ENCODE results near the gene ELOVL3. TPM values are rescaled to one million over a fixed set of nuclear protein-coding genes. Genes with fewer than 3 reads are reported as not detected.
A peak's percentile ranks its signal among the peaks of the same experiment; 100 is the strongest.

The ELOVL3 gene
- total and polyA plus RNA-seq, 2 of the 13 experiments (the other 11 are each of a cell fraction or from before 2014, with no cell fraction given): 0.58 to 0.69 TPM

GRCh38 chr10:102231357-102232318 is 5.5 kb downstream of the ELOVL3 start (continued):
- peak; percentile 22; the same call in 1 of the 2 replicates for TF ChIP-seq ZNF574 (CRISPR knock-in tag; IDR thresholded peaks at IDR 0.05)
- TF ChIP-seq KLF15 (CRISPR knock-in tag; IDR thresholded peaks at IDR 0.05; ENCODE audit: borderline replicate concordance): no peak
- no peak for TF ChIP-seq PCBP1 (IDR thresholded peaks at IDR 0.05; ENCODE audit: borderline replicate concordance, low read depth, low read length)
- no peak for TF ChIP-seq TFDP1 (CRISPR knock-in tag; IDR thresholded peaks at IDR 0.05; ENCODE audit: borderline replicate concordance)
- no peak for TF ChIP-seq HMG20B (CRISPR knock-in tag; conservative IDR thresholded peaks at IDR 0.05)
- peak; percentile 11; the same call in 1 of the 2 replicates for TF ChIP-seq ZGPAT (CRISPR knock-in tag; IDR thresholded peaks at IDR 0.05)
- no peak for TF ChIP-seq RXRB (CRISPR knock-in tag; IDR thresholded peaks at IDR 0.05; ENCODE audit: borderline replicate concordance)
- TF ChIP-seq KDM4B (CRISPR knock-in tag; IDR thresholded peaks at IDR 0.05): no peak
- peak; percentile 75 for TF ChIP-seq STAG1 (CRISPR knock-in tag; IDR thresholded peaks at IDR 0.05)
- no peak for TF ChIP-seq MED1 (CRISPR knock-in tag; IDR thresholded peaks at IDR 0.05)
- peak; percentile 47; the same call in 1 of the 2 replicates for TF ChIP-seq GABPB1 (CRISPR knock-in tag; IDR thresholded peaks at IDR 0.05)
- 0 out of 2 replicates have a peak, but pooled peaks have one; percentile 20 for TF ChIP-seq BORCS8-MEF2B (CRISPR knock-in tag; IDR thresholded peaks at IDR 0.05)
- TF ChIP-seq DZIP1 (CRISPR knock-in tag; IDR thresholded peaks at IDR 0.05): 0 out of 2 replicates have a peak, but pooled peaks have one; percentile 31
- TF ChIP-seq ZNF850 (CRISPR knock-in tag; conservative IDR thresholded peaks at IDR 0.05): no peak
- no peak for TF ChIP-seq PAWR (CRISPR knock-in tag; IDR thresholded peaks at IDR 0.05; ENCODE audit: borderline replicate concordance)
- no peak for TF ChIP-seq YEATS4 (CRISPR knock-in tag; IDR thresholded peaks at IDR 0.05; ENCODE audit: borderline replicate concordance)
- peak; percentile 32 for TF ChIP-seq TEAD3 (CRISPR knock-in tag; optimal IDR thresholded peaks at IDR 0.05; ENCODE audit: borderline replicate concordance)
- no peak for TF ChIP-seq GLI4 (CRISPR knock-in tag; IDR thresholded peaks at IDR 0.05; ENCODE audit: borderline replicate concordance)

Measured in HepG2 (cell line).